ENCODE data around the gene GSK3B.
A peak's percentile ranks its signal among the peaks of the same experiment; 100 is the strongest.
"Not testable (repeated sequence)": the region's sequence is repeated elsewhere in the genome, so short reads cannot be mapped to it uniquely, and the experiment has no call there.

Gene GSK3B

DNA sequence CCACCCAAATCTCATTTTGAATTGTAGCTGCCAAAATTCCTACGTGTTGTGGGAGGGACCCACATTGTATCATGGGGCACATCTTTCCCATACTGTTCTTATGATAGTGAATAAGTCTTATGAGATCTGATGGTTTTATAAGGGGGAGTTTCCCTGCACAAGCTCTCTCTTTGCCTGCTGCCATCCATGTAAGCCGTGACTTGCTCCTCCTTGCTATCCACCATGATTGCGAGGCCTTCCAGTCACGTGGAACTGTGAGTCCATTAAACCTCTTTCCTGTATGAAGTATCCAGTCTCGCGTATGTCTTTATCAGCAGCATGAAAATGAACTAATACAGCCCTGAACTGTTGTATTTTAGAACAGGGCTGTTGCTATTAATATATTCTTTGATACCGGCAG lies 40.6 kb downstream of the GSK3B start:
- DNase-seq (ENCODE audit: low spot score) = not testable (repeated sequence)

GRCh38 chr3:120052677-120053076 lies 41.6 kb downstream of the GSK3B start:
- DNase-seq (ENCODE audit: low spot score) = no peak

DNA sequence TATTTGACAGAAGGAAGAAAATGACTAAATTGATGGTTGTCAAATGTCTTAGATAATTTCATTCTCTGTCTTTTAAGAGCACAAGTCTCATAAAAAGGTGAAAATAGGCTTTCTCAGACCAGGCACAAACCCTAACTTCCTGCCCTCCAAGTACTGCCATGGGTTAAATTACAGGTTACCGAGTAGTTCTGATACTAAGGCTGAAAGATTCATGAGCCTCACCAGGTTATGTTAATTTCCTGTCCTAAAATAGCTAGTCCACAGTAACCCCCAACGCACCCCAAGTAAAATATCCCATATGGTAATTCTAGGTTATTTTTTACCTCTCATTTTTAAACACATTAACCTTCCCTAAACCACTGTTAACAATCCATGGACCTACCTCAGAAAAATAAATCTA lies 42.0 kb downstream of the GSK3B start:
- DNase-seq (ENCODE audit: low spot score) = no peak

- not testable (repeated sequence) for DNase-seq (ENCODE audit: low spot score)
Observed at GRCh38 chr3:120051570-120051969, 42.7 kb downstream of the GSK3B start.

DNA sequence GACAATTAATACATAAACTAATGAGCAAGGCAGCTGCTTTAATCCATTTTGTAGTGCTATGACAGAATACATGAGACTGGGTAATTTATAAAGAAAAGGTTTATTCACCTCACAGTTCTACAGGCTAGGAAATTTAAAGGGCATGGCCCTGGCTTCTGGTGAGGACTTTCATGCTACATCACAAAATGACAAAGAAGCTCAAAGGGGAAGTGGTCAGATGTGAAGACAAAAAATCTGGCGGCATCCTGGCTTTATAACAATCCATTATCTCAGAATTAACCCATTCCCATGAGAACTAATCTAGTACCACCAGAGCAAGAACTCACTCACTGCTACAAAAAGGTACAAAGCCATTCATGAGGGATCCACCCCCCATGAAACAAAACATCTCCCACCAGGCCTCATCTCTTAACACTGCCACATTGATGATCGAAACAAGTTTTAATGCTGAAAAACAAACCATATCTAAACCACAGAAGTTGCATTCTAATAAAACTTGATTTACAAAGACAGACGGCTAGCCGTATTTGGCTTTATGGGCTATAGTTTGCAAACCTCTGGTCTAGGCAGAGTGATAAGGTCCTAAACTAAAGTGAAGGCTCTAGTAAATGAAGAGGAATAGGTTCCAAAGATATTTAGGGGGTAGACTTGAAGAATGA lies 44.2 kb downstream of the GSK3B start:
- DNase-seq (ENCODE audit: low spot score) = no peak

GRCh38 chr3:120049072-120049471 lies 45.2 kb downstream of the GSK3B start:
- no peak for DNase-seq (ENCODE audit: low spot score)

- no peak for DNase-seq (ENCODE audit: low spot score)
Observed at GRCh38 chr3:120048355-120049041, 45.7 kb downstream of the GSK3B start.

GRCh38 chr3:120047686-120048085 lies 46.6 kb downstream of the GSK3B start:
- DNase-seq (ENCODE audit: low spot score) = no peak

DNA sequence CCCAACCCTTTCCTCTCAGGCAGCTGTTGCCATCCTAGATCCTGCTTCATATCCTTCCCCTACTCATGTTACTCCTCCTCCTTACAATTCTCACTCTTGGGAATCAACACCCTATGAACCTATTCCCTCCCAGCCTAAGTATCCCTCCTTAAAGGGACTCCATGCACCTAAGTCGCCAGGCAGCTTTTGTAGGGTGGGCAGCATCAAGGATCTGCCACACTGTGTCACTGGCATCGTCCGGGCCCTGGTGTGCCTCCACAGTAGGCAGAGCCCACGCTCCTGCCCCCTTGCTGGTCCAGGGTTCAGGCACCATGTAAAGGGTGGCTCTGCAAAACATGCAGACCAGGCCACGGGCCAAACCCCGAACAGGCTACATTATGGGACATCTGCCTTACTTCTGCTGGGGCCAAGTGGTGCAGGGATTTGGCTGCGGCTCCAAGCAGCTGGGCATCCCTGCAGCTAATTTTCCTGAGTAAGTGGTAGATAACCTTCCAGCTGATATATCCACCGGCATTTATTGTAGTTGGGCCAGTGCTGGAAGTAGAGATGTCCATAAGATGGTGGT lies 53.4 kb downstream of the GSK3B start:
- no peak for DNase-seq (ENCODE audit: low spot score)

DNA sequence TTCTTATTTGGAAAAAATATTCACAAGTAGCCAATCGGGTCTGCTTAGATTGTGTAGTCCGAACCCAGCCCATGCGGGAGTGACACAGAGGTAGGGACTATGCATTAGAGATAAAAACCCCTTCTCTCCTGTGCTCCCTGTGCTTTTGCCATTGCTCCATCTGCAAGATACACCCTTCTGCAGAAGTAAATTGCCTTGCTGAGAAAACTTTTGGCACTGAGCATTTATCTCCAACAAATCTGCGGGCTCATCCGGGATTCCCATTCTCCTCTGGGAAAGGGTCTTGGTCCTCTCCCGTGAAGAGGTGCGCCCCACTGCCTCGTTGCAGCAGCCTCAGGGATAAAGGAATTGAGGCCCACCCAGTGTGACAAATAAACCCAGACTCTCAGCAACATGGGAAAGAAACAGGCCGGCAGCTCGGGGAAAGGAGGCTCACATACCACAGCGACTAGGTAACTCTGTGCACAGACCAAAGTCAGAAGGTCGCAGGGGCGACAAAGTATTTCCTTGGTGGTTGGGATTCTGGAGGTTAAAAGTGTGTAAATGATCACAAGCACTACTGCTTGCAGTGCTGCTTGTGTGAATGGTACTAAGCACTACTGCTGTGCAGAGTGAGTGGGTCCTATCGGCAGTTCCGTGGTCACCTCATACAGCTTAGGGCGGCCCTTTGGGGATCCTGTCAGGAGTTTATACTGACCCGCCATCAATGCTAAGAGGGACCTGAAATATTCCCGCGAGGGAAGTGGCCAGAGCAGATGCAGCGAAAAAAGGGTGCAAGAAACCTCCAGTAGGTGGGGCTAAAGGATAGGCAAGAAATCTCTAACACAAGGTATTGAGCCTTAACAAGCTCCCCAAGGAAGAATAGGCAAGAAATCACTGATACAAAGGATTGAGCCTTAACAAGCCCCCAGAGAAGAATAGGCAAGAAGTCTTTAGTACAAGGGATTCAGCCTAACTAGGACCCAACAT lies 54.3 kb downstream of the GSK3B start:
- DNase-seq (ENCODE audit: low spot score) = peak; percentile 46

GRCh38 chr3:120033596-120033995 lies 60.7 kb downstream of the GSK3B start:
- DNase-seq (ENCODE audit: low spot score) = no peak

DNA sequence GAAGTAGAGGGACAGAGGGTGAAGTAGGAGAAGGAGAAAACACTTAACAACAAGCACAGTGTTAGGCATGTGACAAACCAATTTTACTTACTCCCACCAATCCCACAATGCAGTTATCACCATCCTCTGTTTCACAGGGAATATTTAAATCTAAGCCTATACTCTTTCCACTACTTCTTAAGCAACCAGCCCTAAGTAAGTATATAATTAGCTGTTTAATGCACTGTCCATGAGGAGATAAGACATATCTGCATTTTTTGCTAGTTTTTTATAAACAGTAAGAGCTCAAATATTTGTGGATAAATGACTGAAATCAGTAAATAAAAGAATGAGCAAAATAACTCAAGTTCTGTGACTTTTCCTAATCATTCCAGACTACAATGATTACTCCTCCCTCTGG lies 62.7 kb downstream of the GSK3B start:
- no peak for DNase-seq (ENCODE audit: low spot score)

DNA sequence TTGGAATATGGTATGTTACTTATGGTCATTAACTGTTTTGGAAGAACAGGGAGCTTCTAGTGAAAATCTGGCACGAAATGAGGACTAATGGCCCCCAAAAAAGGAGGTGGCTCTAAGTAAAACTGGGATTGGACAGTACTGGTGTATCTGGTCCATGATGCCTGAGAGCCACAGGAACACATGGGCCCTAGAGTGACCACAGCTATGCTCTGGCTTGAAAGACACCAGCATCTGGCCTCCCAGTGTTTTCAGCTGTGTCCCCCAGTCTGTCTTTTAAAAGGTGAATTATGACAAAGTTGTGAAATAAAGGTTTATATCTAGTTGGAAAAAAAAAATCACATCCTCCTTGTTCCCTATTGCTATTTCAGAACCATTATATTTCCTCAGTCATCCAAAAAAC lies 64.5 kb downstream of the GSK3B start:
- no peak for DNase-seq (ENCODE audit: low spot score)

DNA sequence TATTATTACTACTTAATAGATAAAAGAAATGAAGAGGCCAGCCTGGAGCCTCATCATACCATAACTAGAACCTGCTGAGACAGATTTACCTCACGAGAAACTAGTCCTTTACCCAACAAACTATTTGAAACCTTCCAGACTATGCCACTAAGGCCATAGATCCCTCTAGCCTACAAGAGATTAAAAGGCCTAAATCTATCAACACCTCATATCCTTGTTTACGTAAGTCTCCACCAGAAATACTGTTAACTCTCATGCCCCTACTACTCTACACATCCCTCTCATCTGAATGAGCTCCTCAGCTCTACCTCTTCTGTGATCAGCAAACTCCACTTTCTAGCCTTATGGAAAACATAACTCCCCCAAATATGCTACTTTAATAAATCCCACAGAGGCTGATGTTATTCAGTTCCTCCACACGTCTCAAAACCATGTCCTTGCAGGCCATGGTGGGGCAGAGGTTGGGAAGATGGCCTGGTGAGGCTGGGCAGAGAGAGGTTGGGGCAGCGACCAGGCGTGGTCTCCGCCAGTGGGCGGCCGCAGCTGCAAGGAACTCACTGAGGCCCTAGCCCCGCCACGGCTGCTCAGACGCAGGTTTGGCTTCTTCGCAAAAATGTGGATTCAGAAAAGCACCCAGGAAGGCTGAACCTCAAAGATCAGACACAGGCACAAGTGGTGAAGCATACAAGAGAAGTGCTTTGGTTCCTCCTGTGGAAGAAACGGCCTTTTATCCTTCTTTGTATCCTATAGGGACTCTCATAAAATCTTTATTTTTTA lies 65.8 kb downstream of the GSK3B start:
- no peak for DNase-seq (ENCODE audit: low spot score)

GRCh38 chr3:120027226-120027625 lies 67.0 kb downstream of the GSK3B start:
- no peak for DNase-seq (ENCODE audit: low spot score)

GRCh38 chr3:120025520-120025919 lies 68.7 kb downstream of the GSK3B start:
- DNase-seq (ENCODE audit: low spot score) = no peak

DNA sequence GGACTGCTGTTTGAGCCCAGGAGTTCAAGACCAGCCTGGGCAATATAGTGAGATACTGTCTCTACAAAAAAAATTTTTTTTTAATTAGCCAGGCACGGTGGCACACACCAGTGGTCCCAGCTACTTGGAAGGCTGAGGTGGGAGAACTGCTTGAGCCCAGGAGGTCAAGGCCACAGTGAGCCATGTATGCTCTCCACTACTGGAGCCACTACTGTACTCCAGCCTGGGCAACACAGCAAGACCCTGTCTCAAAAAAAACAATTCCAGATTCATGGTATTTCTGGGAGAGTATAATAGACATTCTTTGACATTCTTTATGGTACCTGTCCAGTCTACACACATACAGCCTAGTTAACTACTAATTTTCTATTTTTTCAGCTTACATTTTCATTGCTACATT lies 70.1 kb downstream of the GSK3B start:
- no peak for DNase-seq (ENCODE audit: low spot score)

- no peak for DNase-seq (ENCODE audit: low spot score)
Observed at GRCh38 chr3:120022729-120023128, 71.5 kb downstream of the GSK3B start.

DNA sequence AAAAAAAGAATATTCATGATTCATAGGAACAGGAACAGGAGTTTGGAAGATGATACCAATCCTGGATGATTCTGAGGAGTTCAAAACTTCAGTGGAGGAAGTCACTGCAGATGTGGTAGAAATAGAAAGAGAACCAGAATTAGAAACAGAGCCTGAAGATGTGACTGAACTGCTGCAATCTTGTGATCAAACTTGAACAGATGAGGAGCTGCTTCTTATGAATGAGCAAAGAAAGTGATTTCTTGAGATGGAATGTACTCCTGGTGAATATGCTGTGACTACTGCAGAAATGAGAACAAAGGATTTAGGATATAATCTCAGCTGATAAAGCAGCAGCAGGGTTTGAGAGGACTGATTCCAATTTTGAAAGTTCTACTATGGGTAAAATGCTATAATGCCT lies 72.7 kb downstream of the GSK3B start:
- DNase-seq (ENCODE audit: low spot score) = no peak

- DNase-seq (ENCODE audit: low spot score) = no peak
Observed at GRCh38 chr3:120018299-120018698, 75.9 kb downstream of the GSK3B start.

- DNase-seq (ENCODE audit: low spot score) = no peak
Observed at GRCh38 chr3:120017692-120018091, 76.6 kb downstream of the GSK3B start.

GRCh38 chr3:120013481-120013880 lies 80.8 kb downstream of the GSK3B start:
- DNase-seq (ENCODE audit: low spot score) = no peak
